ENCODE data around the gene LRRC8B. TPM values are rescaled to one million over a fixed set of nuclear protein-coding genes. Genes with fewer than 3 reads are reported as not detected.
"Not testable (repeated sequence)": the region's sequence is repeated elsewhere in the genome, so short reads cannot be mapped to it uniquely, and the experiment has no call there.

The LRRC8B gene
- total RNA-seq, 1 experiment from 2014 or later: 24.2 TPM

- CTCF ChIA-PET: interaction anchor here (1.6 to 5.1 kb wide), 2 partner anchors 134 to 146 kb away, joined by 3 to 36 read pairs; no protein-coding TSS in a partner anchor
These were observed 104.5 kb downstream of the LRRC8B start for GRCh38 chr1:89629146-89629545.

DNA sequence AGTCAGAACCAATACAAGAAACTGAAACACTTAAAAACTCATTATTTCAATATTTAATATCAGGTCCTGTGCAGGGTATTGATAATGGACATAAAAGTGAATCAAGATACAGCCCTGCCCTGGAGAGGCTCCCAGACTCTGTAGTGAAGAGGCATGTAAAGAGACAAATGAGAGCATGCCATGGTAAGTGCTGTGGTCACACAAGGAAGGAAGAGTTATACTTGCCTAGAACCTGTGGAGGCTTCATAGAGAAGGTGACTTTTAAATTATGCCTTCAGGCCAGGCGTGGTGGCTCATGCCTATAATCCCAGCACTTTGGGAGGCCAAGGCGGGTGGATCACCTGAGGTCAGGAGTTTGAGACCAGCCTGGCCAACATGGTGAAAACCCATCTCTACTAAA is 105.0 kb downstream of the LRRC8B start:
- POLR2A ChIA-PET; ATAC-seq; DNase-seq (ENCODE audit: low spot score); H3K4me3 Mint-ChIP-seq; H3K9me3 Mint-ChIP-seq; H3K36me3 Mint-ChIP-seq; H3K27ac Mint-ChIP-seq: not testable (repeated sequence)
- CTCF ChIA-PET: interaction anchor here (1.6 to 5.1 kb wide), 2 partner anchors 134 to 146 kb away, joined by 3 to 36 read pairs; no protein-coding TSS in a partner anchor
- Mint-ChIP-seq H3K4me1 (peaks cover 16% of the 10 kb centered on the region), H3K27me3 (ENCODE audit: low read depth) (peaks cover 35% of the 10 kb centered on the region)

More at GRCh38 chr1:89629146-89629545, 104.5 kb downstream of the LRRC8B start:
- Mint-ChIP-seq H3K4me3 (no peak overlapping the region), H3K36me3 (no peaks in the 10 kb centered on the region), H3K27ac (no peak overlapping the region), H3K27me3 (ENCODE audit: low read depth) (peaks cover 30% of the 10 kb centered on the region), H3K4me1 (peaks cover 11% of the 10 kb centered on the region), H3K9me3 (no peaks in the 10 kb centered on the region)
- TF ChIP-seq JAZF1 (CRISPR knock-in tag; IDR thresholded peaks at IDR 0.05): no peak
- TF ChIP-seq ZNF416 (CRISPR knock-in tag; IDR thresholded peaks at IDR 0.05): no peak
- TF ChIP-seq MYBL2 (CRISPR knock-in tag; IDR thresholded peaks at IDR 0.05): no peak
- TF ChIP-seq GTF2I (CRISPR knock-in tag; conservative IDR thresholded peaks at IDR 0.05): no peak
- no peak for TF ChIP-seq GABPB1 (CRISPR knock-in tag; IDR thresholded peaks at IDR 0.05)
- TF ChIP-seq PREB (CRISPR knock-in tag; IDR thresholded peaks at IDR 0.05; ENCODE audit: borderline replicate concordance): no peak
- no peak for TF ChIP-seq ZNF121 (CRISPR knock-in tag; IDR thresholded peaks at IDR 0.05)
- TF ChIP-seq, protein P1, sequence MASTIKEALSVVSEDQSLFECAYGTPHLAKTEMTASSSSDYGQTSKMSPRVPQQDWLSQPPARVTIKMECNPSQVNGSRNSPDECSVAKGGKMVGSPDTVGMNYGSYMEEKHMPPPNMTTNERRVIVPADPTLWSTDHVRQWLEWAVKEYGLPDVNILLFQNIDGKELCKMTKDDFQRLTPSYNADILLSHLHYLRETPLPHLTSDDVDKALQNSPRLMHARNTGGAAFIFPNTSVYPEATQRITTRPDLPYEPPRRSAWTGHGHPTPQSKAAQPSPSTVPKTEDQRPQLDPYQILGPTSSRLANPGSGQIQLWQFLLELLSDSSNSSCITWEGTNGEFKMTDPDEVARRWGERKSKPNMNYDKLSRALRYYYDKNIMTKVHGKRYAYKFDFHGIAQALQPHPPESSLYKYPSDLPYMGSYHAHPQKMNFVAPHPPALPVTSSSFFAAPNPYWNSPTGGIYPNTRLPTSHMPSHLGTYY (CRISPR knock-in tag; IDR thresholded peaks at IDR 0.05): no peak
- TF ChIP-seq CTCF (IDR thresholded peaks at IDR 0.05): no peak
- no peak for TF ChIP-seq JUN (CRISPR knock-in tag; IDR thresholded peaks at IDR 0.05)
- no peak for TF ChIP-seq MXD4 (CRISPR knock-in tag; IDR thresholded peaks at IDR 0.05; ENCODE audit: borderline replicate concordance)
- no peak for TF ChIP-seq ZNF532 (CRISPR knock-in tag; IDR thresholded peaks at IDR 0.05; ENCODE audit: borderline replicate concordance)
- TF ChIP-seq RORB (CRISPR knock-in tag; IDR thresholded peaks at IDR 0.05): no peak
- no peak for TF ChIP-seq PRDM15 (CRISPR knock-in tag; IDR thresholded peaks at IDR 0.05)
- no peak for TF ChIP-seq ZNF138 (CRISPR knock-in tag; conservative IDR thresholded peaks at IDR 0.05)
- no peak for TF ChIP-seq ATF1 (CRISPR knock-in tag; IDR thresholded peaks at IDR 0.05)
- POLR2A ChIA-PET: no interaction called here
- ATAC-seq: no peak
- DNase-seq (ENCODE audit: low spot score): no peak

Data from WTC11 (cell line).